H1 (cell line): Measurements from ENCODE around the gene RGS6. TPM values are rescaled to one million over a fixed set of nuclear protein-coding genes. Genes with fewer than 3 reads are reported as not detected.

Experiments used
- CTCF ChIA-PET: fragments of 300-600 bp; sonication (Branson Sonifier 250); formaldehyde crosslinking; loops from one replicate; lab custom pipeline; 2021; ENCODE audit not compliant: partially characterized antibody; lab: Charles Lee
- POLR2A ChIA-PET: fragments of 300-600 bp; sonication (Branson Sonifier 250); formaldehyde crosslinking; loops from one replicate; lab custom pipeline; 2021; ENCODE audit warnings: inconsistent platforms; ENCODE audit not compliant: partially characterized antibody; lab: Charles Lee
- DNase-seq, 2 experiments: peaks; one replicate each; pipeline versions ENCODE4 v3.0.0 to v3.0.0-alpha.2; 2010 to 2022; ENCODE audit warnings: low spot score in 2 of 2, low read depth in 1 of 2, mixed read lengths in 1 of 2
- FAIRE-seq: peaks from 2 replicates; lab custom pipeline; 2011; peaks lifted over from hg19 to GRCh38; lab: Jason Lieb, UNC
- H2AFZ ChIP-seq: 2 replicates; pipeline ENCODE4 v1.8.1; 2012; ENCODE audit warnings: low read length, inconsistent platforms
- H2AK5ac ChIP-seq: 2 replicates; pipeline ENCODE4 v1.6.1; 2013; ENCODE audit warnings: low read depth, low read length
- H2BK120ac ChIP-seq: replicated peaks from 2 replicates; pipeline ENCODE3; 2013; ENCODE audit warnings: low read depth, low read length, inconsistent platforms
- H2BK12ac ChIP-seq: 2 replicates; pipeline ENCODE4 v1.6.1; 2013; ENCODE audit warnings: low read depth, low read length
- H2BK15ac ChIP-seq: 2 replicates; pipeline ENCODE4 v1.6.1; 2013; ENCODE audit warnings: low read length
- H2BK20ac ChIP-seq: 2 replicates; pipeline ENCODE4 v1.6.1; 2013; ENCODE audit warnings: low read length
- H2BK5ac ChIP-seq: 2 replicates; pipeline ENCODE4 v1.6.1; 2013; ENCODE audit warnings: low read depth, low read length
- H3K14ac ChIP-seq: 2 replicates; pipeline ENCODE4 v1.6.1; 2013; ENCODE audit warnings: inconsistent platforms; ENCODE audit not compliant: insufficient read length
- H3K18ac ChIP-seq: 2 replicates; pipeline ENCODE4 v1.6.1; 2013; ENCODE audit warnings: low read length; ENCODE audit errors: extremely low read depth
- H3K23ac ChIP-seq: 2 replicates; pipeline ENCODE4 v1.6.1; 2013; ENCODE audit warnings: inconsistent platforms; ENCODE audit not compliant: insufficient read length
- H3K23me2 ChIP-seq: 2 replicates; pipeline ENCODE4 v1.6.1; 2013; ENCODE audit warnings: low read depth, low read length
- H3K27ac ChIP-seq: 2 replicates; pipeline ENCODE4 v1.6.1; 2011; ENCODE audit warnings: low read depth, low read length, inconsistent platforms
- H3K27me3 ChIP-seq, 4 experiments: replicated peaks in 1 of 4; 1 replicate in 1 of 4; 2 replicates in 3 of 4; pipeline versions ENCODE4 v1.6.1 to v1.8.1; 2011 to 2013; ENCODE audit warnings: low read length in 3 of 4, mild to moderate bottlenecking in 3 of 4, inconsistent platforms in 2 of 4, mixed read lengths in 2 of 4, moderate library complexity in 1 of 4; ENCODE audit not compliant: control insufficient read depth in 3 of 4, insufficient read depth in 3 of 4; ENCODE audit errors: extremely low read depth in 1 of 4
- H3K36me3 ChIP-seq, 4 experiments: 2 replicates each; pipeline versions ENCODE4 v1.6.1 to v1.8.1; 2011 to 2013; ENCODE audit warnings: mild to moderate bottlenecking in 4 of 4, low read length in 3 of 4, moderate library complexity in 2 of 4, control low read depth in 1 of 4, inconsistent platforms in 1 of 4; ENCODE audit not compliant: insufficient read depth in 4 of 4, control insufficient read depth in 2 of 4
- H3K4ac ChIP-seq: replicated peaks from 2 replicates; pipeline ENCODE3; 2013; ENCODE audit warnings: low read length, low read depth, mixed read lengths, inconsistent platforms; ENCODE audit not compliant: insufficient read length
- H3K4me1 ChIP-seq, 4 experiments: replicated peaks in 1 of 4; 1 replicate in 1 of 4; 2 replicates in 3 of 4; pipeline versions ENCODE4 v1.6.1 to v1.8.1; 2011 to 2013; ENCODE audit warnings: low read length in 3 of 4, inconsistent platforms in 2 of 4, mixed read lengths in 1 of 4; ENCODE audit not compliant: insufficient read depth in 4 of 4, control insufficient read depth in 3 of 4
- H3K4me2 ChIP-seq, 2 experiments: 2 replicates each; pipeline versions ENCODE4 v1.6.1 to v1.8.1; 2011 to 2013; ENCODE audit warnings: low read depth in 2 of 2, low read length in 2 of 2, control low read depth in 1 of 2, inconsistent platforms in 1 of 2, mild to moderate bottlenecking in 1 of 2; ENCODE audit not compliant: insufficient read depth in 1 of 2
- H3K4me3 ChIP-seq, 4 experiments: fragments of 200-600, 300-600 bp in 1 of 4; sonication (generic), shearing (Covaris generic), sonication (Bioruptor Twin) in 1 of 4; 2 replicates each; pipeline versions ENCODE4 v1.5.1 to v1.8.1; 2011 to 2016; ENCODE audit warnings: low read length in 4 of 4, low read depth in 3 of 4, control low read depth in 2 of 4, inconsistent platforms in 2 of 4, mild to moderate bottlenecking in 2 of 4, mixed read lengths in 1 of 4, moderate library complexity in 1 of 4; ENCODE audit not compliant: insufficient read depth in 2 of 4; ENCODE audit errors: extremely low read depth in 1 of 4
- H3K56ac ChIP-seq: replicated peaks from 2 replicates; pipeline ENCODE3; 2013; ENCODE audit warnings: low read depth, mild to moderate bottlenecking, mixed read lengths, low read length, inconsistent platforms; ENCODE audit not compliant: insufficient read length
- H3K79me1 ChIP-seq: 2 replicates; pipeline ENCODE4 v1.6.1; 2013; ENCODE audit warnings: low read depth, low read length, control low read depth
- H3K79me2 ChIP-seq, 2 experiments: 2 replicates each; pipeline versions ENCODE4 v1.6.1 to v1.8.1; 2012 to 2013; ENCODE audit warnings: low read length in 2 of 2, mild to moderate bottlenecking in 2 of 2, inconsistent platforms in 1 of 2; ENCODE audit not compliant: insufficient read depth in 2 of 2, control insufficient read depth in 1 of 2
- H3K9ac ChIP-seq, 4 experiments: replicated peaks in 1 of 4; 1 replicate in 1 of 4; 2 replicates in 3 of 4; pipeline versions ENCODE4 v1.6.1 to v1.8.1; 2011 to 2013; ENCODE audit warnings: low read depth in 3 of 4, low read length in 3 of 4, control low read depth in 2 of 4, mild to moderate bottlenecking in 2 of 4, moderate library complexity in 2 of 4, inconsistent platforms in 1 of 4; ENCODE audit errors: extremely low read depth in 1 of 4
- H3K9me3 ChIP-seq, 2 experiments: 2 replicates each; pipeline versions ENCODE4 v1.6.1 to v1.8.1; 2012 to 2013; ENCODE audit warnings: mild to moderate bottlenecking in 2 of 2, moderate library complexity in 2 of 2, control low read depth in 1 of 2, inconsistent platforms in 1 of 2, low read depth in 1 of 2, low read length in 1 of 2, mixed read lengths in 1 of 2; ENCODE audit not compliant: insufficient read depth in 2 of 2
- H4K20me1 ChIP-seq, 2 experiments: replicated peaks in 1 of 2; 2 replicates each; pipeline versions ENCODE3 to v1.8.1; 2011 to 2013; ENCODE audit warnings: inconsistent platforms in 2 of 2, low read length in 2 of 2, mild to moderate bottlenecking in 1 of 2; ENCODE audit not compliant: insufficient read depth in 2 of 2, control insufficient read depth in 1 of 2
- H4K5ac ChIP-seq: 2 replicates; pipeline ENCODE4 v1.6.1; 2013; ENCODE audit warnings: low read length, low read depth, mixed read lengths, inconsistent platforms; ENCODE audit not compliant: insufficient read length
- H4K8ac ChIP-seq: 2 replicates; pipeline ENCODE4 v1.8.0; 2013; ENCODE audit warnings: mild to moderate bottlenecking, moderate library complexity, low read length, inconsistent platforms; ENCODE audit not compliant: insufficient read depth; ENCODE audit errors: extremely low read depth
- H4K91ac ChIP-seq: replicated peaks from 2 replicates; pipeline ENCODE3; 2013; ENCODE audit warnings: low read length, mixed read lengths, inconsistent platforms; ENCODE audit not compliant: insufficient read length
- BCL11A ChIP-seq, 2 experiments: IDR thresholded peaks; one replicate each; pipeline ENCODE4 v1.6.1; 2011; ENCODE audit warnings: low read depth in 2 of 2, low read length in 2 of 2, mild to moderate bottlenecking in 2 of 2
- BRCA1 ChIP-seq: IDR thresholded peaks from 2 replicates; pipeline ENCODE4 v1.6.1; 2012; ENCODE audit warnings: low read depth, low read length, improper control_type of control experiment
- CTBP2 ChIP-seq: IDR thresholded peaks from 2 replicates; pipeline ENCODE4 v1.7.0; 2011; ENCODE audit warnings: borderline replicate concordance, mild to moderate bottlenecking, moderate library complexity, mixed read lengths, low read length; ENCODE audit not compliant: insufficient read depth, insufficient read length
- EGR1 ChIP-seq: IDR thresholded peaks from 2 replicates; pipeline ENCODE4 v1.6.1; 2011; ENCODE audit warnings: low read depth, low read length, borderline replicate concordance
- EZH2 ChIP-seq: fragments of 200-600 bp; sonication (generic); IDR thresholded peaks from 2 replicates; pipeline ENCODE4 v1.7.1; 2012; ENCODE audit warnings: low read depth, mild to moderate bottlenecking, moderate library complexity, low read length, inconsistent platforms; ENCODE audit not compliant: severe bottlenecking
- KDM5A ChIP-seq: fragments of 200-600 bp; IDR thresholded peaks from 2 replicates; pipeline ENCODE4 v1.7.1; 2012; ENCODE audit warnings: mild to moderate bottlenecking, low read length, inconsistent platforms, mixed read lengths
- MAFK ChIP-seq: IDR thresholded peaks from 2 replicates; pipeline ENCODE4 v1.6.1; 2012; ENCODE audit warnings: low read depth, mild to moderate bottlenecking, improper control_type of control experiment, low read length
- POU5F1 ChIP-seq: IDR thresholded peaks from 2 replicates; pipeline ENCODE4 v1.6.1; 2011; ENCODE audit warnings: low read depth, mild to moderate bottlenecking, low read length, moderate library complexity
- RFX5 ChIP-seq: IDR thresholded peaks from 2 replicates; pipeline ENCODE4 v1.6.1; 2011; ENCODE audit warnings: low read depth, low read length, improper control_type of control experiment, borderline replicate concordance
- RNF2 ChIP-seq: fragments of 200-900, 300-1000 bp; sonication (generic); IDR thresholded peaks from 2 replicates; pipeline ENCODE4 v1.7.1; 2016; ENCODE audit warnings: borderline replicate concordance, low read depth, mild to moderate bottlenecking, antibody characterized with exemption, low read length; ENCODE audit not compliant: poor library complexity, severe bottlenecking; ENCODE audit errors: missing control alignments
- SAP30 ChIP-seq: fragments of 300-600 bp; sonication (generic); IDR thresholded peaks from 2 replicates; pipeline ENCODE4 v1.7.1; 2012; ENCODE audit warnings: low read length, moderate library complexity, mild to moderate bottlenecking, inconsistent platforms; ENCODE audit not compliant: insufficient read depth, insufficient replicate concordance
- SRF ChIP-seq: IDR thresholded peaks from 2 replicates; pipeline ENCODE4 v1.6.1; 2011; ENCODE audit warnings: mild to moderate bottlenecking, low read depth, low read length, moderate library complexity
- TCF12 ChIP-seq: IDR thresholded peaks from 2 replicates; pipeline ENCODE4 v1.6.1; 2011; ENCODE audit warnings: low read depth, mild to moderate bottlenecking, low read length
- WGBS, 2 experiments: shearing (Covaris generic) in 1 of 2; methylation state at CpG; one replicate each; pipeline versions ENCODE4 v1.1.6 to v1.1.7; 2013 to 2015; ENCODE audit warnings: low lambda C conversion rate in 2 of 2, mixed read lengths in 2 of 2, inconsistent platforms in 1 of 2, low coverage in 1 of 2, missing lambda C conversion rate in 1 of 2; ENCODE audit not compliant: insufficient replicate concordance in 2 of 2, insufficient coverage in 1 of 2, insufficient read length in 1 of 2; ENCODE audit errors: extremely low coverage in 1 of 2, missing lambda C conversion rate in 1 of 2; 5-methylcytosine and 5-hydroxymethylcytosine counted together
- polyA plus RNA-seq, 7 experiments: library from polyadenylated mRNA; depleted of rRNA in 3 of 7; stranded (reverse) in 5 of 7; unstranded in 2 of 7; fragments of >200 nt in 5 of 7; fragments of 200-250 nt in 2 of 7; gene quantifications; 1 replicate in 5 of 7; 2 replicates in 1 of 7; 4 replicates in 1 of 7; pipeline versions ENCODE4 v1.2.1 to v1.2.3, GENCODE V29; 2011 to 2013; ENCODE audit warnings: missing spikeins in 2 of 7, mixed read lengths in 2 of 7
- total RNA-seq: library from RNA; stranded (reverse); fragmentation: NEBNext Ultra II Directional; extraction: Animal tissue kit (Norgen Biotek cat#: 25700); gene quantifications from 2 replicates; pipeline ENCODE4 v1.2.1, GENCODE V29; 2021

RGS6 gene
- total and polyA plus RNA-seq, 2 of the 8 experiments (the other 6 are each of a cell fraction or from before 2014, with no cell fraction given): 0.26 to 1.1 TPM

GRCh38 chr14:72539661-72540315 is 607.6 kb downstream of the RGS6 start:
- CTCF ChIA-PET: interaction anchor here (0.6 to 7.9 kb wide), 5 partner anchors 10 to 159 kb away, joined by 3 to 66 read pairs (median 5); no protein-coding TSS in a partner anchor
- Histone ChIP-seq H3K27ac (no peak overlapping the region), H2AK5ac (no peak overlapping the region), H3K4me3 (no peak overlapping the region), H3K79me2 (no peaks in the 10 kb centered on the region), H3K4me1 (peaks cover 0 to 5% (median 5%) of the 10 kb centered on the region in 4 experiments; a peak in 6 of 7 replicates), H3K36me3 (no peaks in the 10 kb centered on the region), H3K23me2 (no peaks in the 10 kb centered on the region), H3K79me1 (no peaks in the 10 kb centered on the region), H3K18ac (no peak overlapping the region), H3K23ac (no peak overlapping the region), H2BK5ac (no peak overlapping the region), H2BK15ac (no peak overlapping the region), H3K4me2 (no peak overlapping the region), H3K9ac (no peak overlapping the region), H2BK12ac (no peak overlapping the region), H3K27me3 (no peaks in the 10 kb centered on the region), H2BK120ac (no peak overlapping the region), H2AFZ (no peak overlapping the region; the same call in 1 of the 2 replicates), H3K4ac (no peak overlapping the region), H3K14ac (no peak overlapping the region), H4K5ac (no peak overlapping the region), H4K20me1 (no peaks in the 10 kb centered on the region), H3K56ac (no peak overlapping the region), H4K91ac (no peak overlapping the region), H4K8ac (no peak overlapping the region), H2BK20ac (no peak overlapping the region), H3K9me3 (no peaks in the 10 kb centered on the region)
- FAIRE-seq (no peak), DNase-seq (no peak)
- 90% methylated on average over 13 of the region's 14 CpGs; no CpG with 5 or more reads in 1 of the 2 experiments for WGBS, 2 experiments
- POLR2A ChIA-PET: interaction anchor here (1.0 kb wide), 1 partner anchor 16 kb away, joined by 3 read pairs; no protein-coding TSS in a partner anchor
- no peak for TF ChIP-seq KDM5A
- TF ChIP-seq BRCA1: no peak
- no peak for TF ChIP-seq RNF2
- TF ChIP-seq SAP30: no peak
- no peak for TF ChIP-seq SRF
- no peak for TF ChIP-seq TCF12
- no peak for TF ChIP-seq MAFK
- no peak for TF ChIP-seq CTBP2
- no peak for TF ChIP-seq RFX5
- TF ChIP-seq BCL11A (IDR thresholded peaks at IDR 0.05; ENCODE audit: low read depth in 2 of 2, low read length in 2 of 2): no peak
- no peak for TF ChIP-seq EGR1
- TF ChIP-seq POU5F1: no peak
- TF ChIP-seq EZH2: no peak
